ENCODE measurements around the gene BRD8.

- no peak for TF ChIP-seq YY1 (IDR thresholded peaks at IDR 0.05; ENCODE audit: insufficient read depth, insufficient read length)
- TF ChIP-seq SUZ12 (IDR thresholded peaks at IDR 0.05; ENCODE audit: extremely low read depth, insufficient read depth, insufficient read length) = no peak
Measured at GRCh38 chr5:138163721-138164120, 14.7 kb downstream of the BRD8 start.

All from NT2/D1 (cell line).